Measurements from ENCODE around the gene NDUFS5.

DNA sequence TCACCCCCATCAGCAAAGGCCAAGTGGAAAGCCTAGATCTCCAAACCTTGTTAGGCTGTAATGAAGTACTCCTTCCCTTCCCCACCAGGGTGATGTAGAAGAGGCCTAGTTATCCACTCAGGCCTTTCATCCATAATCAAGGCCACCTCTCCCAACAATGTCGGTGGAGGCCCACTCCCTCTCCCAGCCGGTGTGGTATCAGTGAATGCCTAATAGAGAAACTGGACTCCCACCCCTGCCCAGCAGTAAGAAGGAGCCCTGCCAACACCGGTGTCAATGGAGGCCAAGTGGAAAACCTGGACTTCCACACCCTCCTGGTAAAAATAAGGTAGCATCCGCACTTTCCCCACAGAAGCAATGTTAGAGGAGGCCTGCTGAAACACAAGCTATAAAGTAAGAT is 23.9 kb downstream of the NDUFS5 start:
- TF ChIP-seq CTCF (IDR thresholded peaks at IDR 0.05) (no peak), POLR2A (IDR thresholded peaks at IDR 0.05) (no peak)

Data from breast epithelium (tissue), 3 donors.